Measurements from ENCODE around the gene SCRN1. TPM values are rescaled to one million over a fixed set of nuclear protein-coding genes. Genes with fewer than 3 reads are reported as not detected.

The SCRN1 gene
- total RNA-seq, 1 donor from 2014 or later = 0.78 TPM

DNA sequence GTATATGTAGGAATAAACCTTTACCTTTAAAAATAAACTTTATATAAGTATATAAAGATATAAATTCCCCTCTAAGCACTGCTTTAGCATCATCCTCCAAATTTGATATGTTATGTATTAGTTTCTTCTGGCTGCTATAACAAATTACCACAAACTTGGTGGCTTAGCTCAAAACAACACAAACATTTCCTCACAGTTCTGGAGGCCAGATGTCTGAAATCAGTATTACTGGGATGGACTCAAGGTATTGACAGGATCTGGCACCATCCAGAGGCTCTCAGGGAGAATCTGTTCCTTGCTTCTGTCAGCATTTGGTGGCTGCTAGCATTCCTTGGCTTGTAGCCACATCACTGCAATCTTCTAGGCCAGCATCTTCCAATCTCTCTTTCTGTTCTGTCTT lies 6.7 kb upstream of the SCRN1 start:
- intact Hi-C loops (cut with micrococcal nuclease) = no loop called here
- no peak overlapping the region for H3K27ac Mint-ChIP-seq
- DNase-seq (ENCODE audit: low spot score) = no peak
- no peaks in the 10 kb centered on the region for H3K36me3 Mint-ChIP-seq (ENCODE audit: low read depth)
- H3K4me3 Mint-ChIP-seq = no peak overlapping the region
- H3K9me3 Mint-ChIP-seq = peaks cover 12% of the 10 kb centered on the region
- H3K4me1 Mint-ChIP-seq (ENCODE audit: low read depth) = no peaks in the 10 kb centered on the region
- H3K27me3 Mint-ChIP-seq (ENCODE audit: insufficient read depth) = peaks cover 40% of the 10 kb centered on the region

DNA sequence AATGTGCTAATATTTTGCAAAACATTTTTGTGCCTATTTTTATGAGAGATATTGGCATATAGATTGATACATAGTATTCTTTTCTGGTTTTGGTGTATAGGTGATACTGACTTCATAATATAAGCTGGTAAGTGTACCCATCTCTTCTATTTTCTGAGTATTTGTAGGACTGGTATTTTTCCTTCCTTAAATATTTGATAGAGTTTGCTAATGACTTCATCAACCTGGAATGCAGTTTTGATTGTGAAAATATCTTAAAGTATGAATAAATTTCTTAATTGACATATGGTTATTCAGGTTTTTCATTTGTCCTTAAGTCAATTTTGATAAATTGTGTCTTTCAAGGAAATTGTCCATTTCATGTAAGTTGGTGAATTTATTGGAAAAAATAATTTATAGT lies 6.1 kb upstream of the SCRN1 start:
- DNase-seq (ENCODE audit: low spot score) = no peak
- H3K9me3 Mint-ChIP-seq = peaks cover 12% of the 10 kb centered on the region

DNA sequence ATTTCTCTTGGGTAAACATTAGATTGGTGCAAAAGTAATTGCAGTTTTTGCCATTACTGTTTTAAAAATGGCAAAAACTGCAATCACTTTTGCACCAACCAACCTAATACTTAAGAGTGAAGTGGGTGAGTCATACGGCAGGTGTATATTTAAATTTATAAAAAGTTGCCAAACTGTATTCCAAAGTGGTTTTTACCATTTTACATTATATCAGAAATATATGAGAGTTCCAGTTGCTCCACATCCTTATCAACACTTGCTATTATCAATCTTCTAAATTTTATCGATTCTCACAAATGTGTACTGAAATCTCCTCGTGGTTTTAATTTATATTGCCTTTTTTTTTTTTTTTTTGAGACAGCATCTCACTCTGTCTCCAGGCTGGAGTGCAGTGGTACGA lies 3.5 kb upstream of the SCRN1 start:
- Mint-ChIP-seq H3K4me1 (ENCODE audit: low read depth) (no peaks in the 10 kb centered on the region), H3K27ac (no peak overlapping the region), H3K27me3 (ENCODE audit: insufficient read depth) (peaks cover 57% of the 10 kb centered on the region), H3K9me3 (peaks cover 12% of the 10 kb centered on the region), H3K36me3 (ENCODE audit: low read depth) (peaks cover 3% of the 10 kb centered on the region), H3K4me3 (no peak overlapping the region)
- intact Hi-C loops (cut with micrococcal nuclease) = no loop called here
- DNase-seq (ENCODE audit: low spot score) = no peak

More for the DNA sequence above, 6.1 kb upstream of the SCRN1 start:
- Mint-ChIP-seq H3K27ac (no peak overlapping the region), H3K27me3 (ENCODE audit: insufficient read depth) (peaks cover 47% of the 10 kb centered on the region), H3K4me1 (ENCODE audit: low read depth) (no peaks in the 10 kb centered on the region), H3K36me3 (ENCODE audit: low read depth) (no peaks in the 10 kb centered on the region), H3K4me3 (no peak overlapping the region)
- intact Hi-C loops (cut with micrococcal nuclease) = no loop called here

DNA sequence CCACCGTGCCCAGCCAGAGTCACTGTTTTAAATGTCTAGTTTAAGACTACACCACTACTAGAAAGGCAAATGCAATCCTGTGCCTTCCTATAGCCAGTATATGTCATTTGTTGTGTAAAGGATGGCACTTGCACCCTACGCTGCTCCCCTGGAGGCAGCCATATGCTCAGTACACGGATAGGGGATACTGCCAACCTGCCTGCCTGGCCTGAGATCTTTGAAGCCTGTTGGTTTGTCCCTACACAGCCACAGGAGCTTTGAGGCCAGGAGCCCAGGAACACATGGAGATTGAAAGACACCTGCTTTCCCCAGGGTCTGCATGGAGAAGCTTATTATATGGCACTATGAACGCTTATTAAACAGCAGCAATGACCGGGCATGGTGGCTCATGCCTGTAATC lies 2.3 kb upstream of the SCRN1 start:
- H3K27ac Mint-ChIP-seq = no peak overlapping the region
- H3K27me3 Mint-ChIP-seq (ENCODE audit: insufficient read depth) = peaks cover 63% of the 10 kb centered on the region
- H3K36me3 Mint-ChIP-seq (ENCODE audit: low read depth) = peaks cover 3% of the 10 kb centered on the region
- intact Hi-C loops (cut with micrococcal nuclease) = no loop called here
- peak overlapping the region; percentile 57 for H3K4me3 Mint-ChIP-seq
- peaks cover 7% of the 10 kb centered on the region for H3K9me3 Mint-ChIP-seq
- DNase-seq (ENCODE audit: low spot score) = no peak
- H3K4me1 Mint-ChIP-seq (ENCODE audit: low read depth) = no peaks in the 10 kb centered on the region

DNA sequence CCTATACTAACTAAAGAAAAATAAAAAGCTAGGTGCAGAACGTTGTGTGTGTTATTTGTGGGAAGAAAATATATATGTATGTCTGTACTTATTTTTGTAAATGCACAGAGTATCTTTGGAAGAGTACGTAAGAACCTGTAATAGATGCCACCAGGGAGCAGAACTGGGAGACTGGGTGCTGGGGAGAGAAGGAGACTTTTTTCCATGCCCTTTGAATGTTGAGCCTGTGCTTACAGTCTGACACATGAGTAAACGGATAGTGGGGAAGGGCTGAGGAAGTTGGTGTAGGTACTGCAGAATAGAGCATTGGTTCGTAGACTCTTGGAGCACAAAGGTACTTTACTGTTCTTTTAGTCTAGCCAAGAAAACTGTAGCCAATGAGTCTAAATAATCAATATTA lies 1.3 kb upstream of the SCRN1 start:
- peak overlapping the region; percentile 16 for H3K4me3 Mint-ChIP-seq
- DNase-seq (ENCODE audit: low spot score) = no peak
- intact Hi-C loops (cut with micrococcal nuclease) = no loop called here
- peaks cover 3% of the 10 kb centered on the region for H3K36me3 Mint-ChIP-seq (ENCODE audit: low read depth)
- H3K4me1 Mint-ChIP-seq (ENCODE audit: low read depth) = no peaks in the 10 kb centered on the region
- no peak overlapping the region for H3K27ac Mint-ChIP-seq
- H3K27me3 Mint-ChIP-seq (ENCODE audit: insufficient read depth) = peaks cover 58% of the 10 kb centered on the region
- no peaks in the 10 kb centered on the region for H3K9me3 Mint-ChIP-seq

DNA sequence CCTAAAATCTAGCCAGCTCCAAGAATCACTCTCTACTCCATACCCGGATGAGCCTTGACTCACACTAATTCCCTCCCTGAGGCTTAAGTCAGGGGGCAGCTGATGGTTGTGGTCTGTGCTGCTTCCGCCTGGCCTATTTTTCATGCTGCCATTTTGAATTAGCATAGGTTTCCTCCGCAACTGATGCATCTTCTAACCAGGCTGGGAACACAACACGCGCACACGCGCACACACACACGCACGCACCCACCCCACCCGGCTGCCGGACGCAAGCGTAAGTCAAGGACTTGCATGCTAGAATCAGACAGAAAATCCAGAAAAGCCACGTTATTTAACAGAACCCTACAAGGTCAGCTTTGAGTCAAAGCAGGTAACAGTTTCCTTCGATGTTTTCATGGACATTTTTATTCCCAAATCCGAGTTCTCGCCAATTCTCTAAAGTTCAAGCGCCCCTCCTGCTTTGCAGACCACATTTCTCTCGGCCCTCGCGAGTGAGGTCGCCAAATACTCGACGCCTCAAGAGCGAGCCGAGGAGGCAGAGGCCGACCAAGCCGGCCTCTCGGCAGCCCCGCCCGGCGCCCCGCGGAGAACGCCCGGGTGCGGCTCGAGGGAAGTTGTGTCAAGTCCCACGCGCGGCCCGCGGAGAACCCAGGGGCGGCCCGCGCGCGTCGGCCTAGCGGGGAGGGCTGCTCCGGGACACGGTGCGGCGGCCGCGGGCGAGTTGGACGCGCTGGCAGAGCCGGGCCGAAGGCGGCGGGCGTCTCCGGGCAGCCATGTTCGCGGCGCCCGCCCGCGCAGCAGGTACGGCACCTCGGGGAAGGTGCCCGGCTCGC lies 961 bp downstream of the SCRN1 start:
- Mint-ChIP-seq H3K9me3 (no peaks in the 10 kb centered on the region), H3K4me3 (peak overlapping the region; percentile 69), H3K4me1 (ENCODE audit: low read depth) (no peaks in the 10 kb centered on the region), H3K27ac (no peak overlapping the region), H3K27me3 (ENCODE audit: insufficient read depth) (peaks cover 63% of the 10 kb centered on the region), H3K36me3 (ENCODE audit: low read depth) (peaks cover 3% of the 10 kb centered on the region)
- intact Hi-C loops (cut with micrococcal nuclease) = loop anchor here (2.0 kb wide), 1 partner anchor 40 kb away; the partner anchor contains the start of gene PLEKHA8
- DNase-seq (ENCODE audit: low spot score) = no peak

DNA sequence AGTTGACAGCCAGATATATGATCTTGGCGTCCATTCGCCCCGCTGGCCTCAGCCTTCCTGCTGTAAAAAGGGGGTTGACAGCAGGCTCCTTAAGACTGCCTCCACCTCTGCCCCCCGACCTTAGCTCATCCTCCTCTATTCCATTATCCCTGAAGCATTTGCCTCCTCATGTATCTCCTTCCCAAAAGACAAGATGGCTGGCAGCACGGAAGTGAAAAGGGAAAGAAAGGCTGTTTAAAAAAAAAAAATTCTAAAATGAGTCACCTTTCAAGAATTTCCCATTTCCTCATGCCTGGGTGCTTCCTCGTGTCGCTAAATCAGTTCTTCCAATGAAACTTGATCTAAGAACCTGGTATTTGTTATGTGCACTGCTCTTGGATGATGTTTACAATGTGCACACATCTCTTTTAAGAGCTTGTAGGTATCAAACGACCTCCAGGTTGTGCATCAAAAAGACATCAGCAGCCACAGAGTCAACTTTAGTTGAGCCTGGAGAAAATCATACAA lies 1.7 kb downstream of the SCRN1 start:
- H3K27ac Mint-ChIP-seq = no peak overlapping the region
- no peaks in the 10 kb centered on the region for H3K9me3 Mint-ChIP-seq
- intact Hi-C loops (cut with micrococcal nuclease) = loop anchor here (2.0 kb wide), 1 partner anchor 41 kb away; the partner anchor contains the start of gene PLEKHA8
- H3K27me3 Mint-ChIP-seq (ENCODE audit: insufficient read depth) = peaks cover 63% of the 10 kb centered on the region
- DNase-seq (ENCODE audit: low spot score) = no peak
- H3K36me3 Mint-ChIP-seq (ENCODE audit: low read depth) = peaks cover 3% of the 10 kb centered on the region
- no peaks in the 10 kb centered on the region for H3K4me1 Mint-ChIP-seq (ENCODE audit: low read depth)
- H3K4me3 Mint-ChIP-seq = peak overlapping the region; percentile 69

DNA sequence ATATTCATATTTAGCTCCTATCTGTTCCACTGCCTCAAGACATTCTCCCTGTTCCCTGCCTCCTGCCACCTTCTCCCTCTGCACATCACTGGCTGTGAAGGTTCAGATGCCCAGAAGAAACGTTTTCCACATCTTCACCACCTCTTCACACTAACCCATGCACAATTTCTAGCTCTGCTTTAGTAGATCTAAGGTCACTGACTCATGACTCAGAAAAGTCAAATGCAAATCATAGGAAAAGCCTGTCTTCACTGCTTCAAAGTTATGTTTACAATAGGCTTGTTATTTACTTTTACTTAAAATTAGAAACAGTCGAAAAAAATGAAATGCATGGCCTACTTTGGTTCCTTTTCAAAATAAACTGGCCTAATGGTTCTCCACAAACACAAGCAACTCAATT lies 2.5 kb downstream of the SCRN1 start:
- Mint-ChIP-seq H3K4me1 (ENCODE audit: low read depth) (no peaks in the 10 kb centered on the region), H3K27me3 (ENCODE audit: insufficient read depth) (peaks cover 56% of the 10 kb centered on the region), H3K4me3 (no peak overlapping the region), H3K36me3 (ENCODE audit: low read depth) (peaks cover 3% of the 10 kb centered on the region), H3K27ac (no peak overlapping the region), H3K9me3 (no peaks in the 10 kb centered on the region)
- no peak for DNase-seq (ENCODE audit: low spot score)
- intact Hi-C loops (cut with micrococcal nuclease) = no loop called here

DNA sequence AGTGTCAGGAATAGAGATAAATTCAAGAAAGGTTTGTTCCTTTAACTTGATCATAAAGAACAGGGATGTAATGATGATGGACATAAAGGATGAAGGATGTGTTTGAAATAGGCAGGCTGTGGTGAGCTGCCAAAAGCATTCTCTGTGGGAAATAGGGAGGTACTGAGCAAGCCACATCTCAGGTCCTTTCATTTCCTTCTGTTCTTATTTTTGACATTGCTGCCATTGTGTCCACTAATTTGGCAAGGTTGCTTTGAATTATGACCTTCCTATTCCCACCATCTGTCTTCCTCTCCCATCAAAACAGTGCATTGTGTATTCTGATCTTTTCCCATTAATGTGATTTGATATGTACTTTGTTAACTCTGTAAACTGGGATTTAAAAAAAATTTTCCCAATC lies 9.4 kb downstream of the SCRN1 start:
- H3K9me3 Mint-ChIP-seq = no peaks in the 10 kb centered on the region
- H3K27ac Mint-ChIP-seq = no peak overlapping the region
- peaks cover 18% of the 10 kb centered on the region for H3K27me3 Mint-ChIP-seq (ENCODE audit: insufficient read depth)
- no peaks in the 10 kb centered on the region for H3K36me3 Mint-ChIP-seq (ENCODE audit: low read depth)
- no peaks in the 10 kb centered on the region for H3K4me1 Mint-ChIP-seq (ENCODE audit: low read depth)
- no peak for DNase-seq (ENCODE audit: low spot score)
- no peak overlapping the region for H3K4me3 Mint-ChIP-seq
- intact Hi-C loops (cut with micrococcal nuclease) = no loop called here

DNA sequence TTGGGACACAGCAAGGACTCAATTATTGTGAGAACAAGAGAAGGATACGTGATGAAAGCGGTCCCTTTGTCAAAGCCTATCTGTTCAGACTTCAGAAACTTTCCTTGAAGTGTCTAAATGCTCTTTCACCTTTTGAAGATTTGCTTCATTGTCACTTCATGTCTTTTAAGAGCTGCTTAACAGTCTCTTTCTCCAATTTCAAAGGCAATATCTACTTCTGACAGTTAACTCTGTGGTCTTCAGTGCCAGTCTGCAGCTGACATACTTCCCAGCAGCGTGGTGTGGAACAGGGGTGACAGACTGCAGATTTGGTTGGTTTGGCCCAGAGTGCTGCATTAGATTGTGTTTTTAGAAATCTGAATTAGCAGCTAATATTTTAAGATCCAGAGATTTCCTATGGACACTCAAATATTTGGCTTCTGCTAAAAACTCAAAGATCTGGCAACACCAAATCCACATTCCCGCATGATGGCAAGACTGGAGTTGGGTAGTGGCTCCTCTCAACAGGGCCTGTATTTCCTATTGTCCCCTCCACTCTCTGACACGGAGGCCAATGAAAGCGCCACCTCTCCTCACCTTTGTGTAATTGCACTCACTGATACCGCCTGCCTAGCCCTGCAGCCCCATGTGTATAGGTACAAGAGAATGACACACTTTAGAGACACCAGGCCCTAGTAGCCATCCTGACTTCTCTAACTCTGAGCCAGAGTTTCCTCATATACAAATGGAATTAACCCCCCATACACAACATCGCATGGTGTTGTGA lies 11.5 kb downstream of the SCRN1 start:
- no peak overlapping the region for H3K4me3 Mint-ChIP-seq
- no peaks in the 10 kb centered on the region for H3K9me3 Mint-ChIP-seq
- DNase-seq (ENCODE audit: low spot score) = no peak
- H3K36me3 Mint-ChIP-seq (ENCODE audit: low read depth) = no peaks in the 10 kb centered on the region
- no peaks in the 10 kb centered on the region for H3K4me1 Mint-ChIP-seq (ENCODE audit: low read depth)
- H3K27me3 Mint-ChIP-seq (ENCODE audit: insufficient read depth) = peaks cover 8% of the 10 kb centered on the region
- intact Hi-C loops (cut with micrococcal nuclease) = no loop called here
- H3K27ac Mint-ChIP-seq = no peak overlapping the region

DNA sequence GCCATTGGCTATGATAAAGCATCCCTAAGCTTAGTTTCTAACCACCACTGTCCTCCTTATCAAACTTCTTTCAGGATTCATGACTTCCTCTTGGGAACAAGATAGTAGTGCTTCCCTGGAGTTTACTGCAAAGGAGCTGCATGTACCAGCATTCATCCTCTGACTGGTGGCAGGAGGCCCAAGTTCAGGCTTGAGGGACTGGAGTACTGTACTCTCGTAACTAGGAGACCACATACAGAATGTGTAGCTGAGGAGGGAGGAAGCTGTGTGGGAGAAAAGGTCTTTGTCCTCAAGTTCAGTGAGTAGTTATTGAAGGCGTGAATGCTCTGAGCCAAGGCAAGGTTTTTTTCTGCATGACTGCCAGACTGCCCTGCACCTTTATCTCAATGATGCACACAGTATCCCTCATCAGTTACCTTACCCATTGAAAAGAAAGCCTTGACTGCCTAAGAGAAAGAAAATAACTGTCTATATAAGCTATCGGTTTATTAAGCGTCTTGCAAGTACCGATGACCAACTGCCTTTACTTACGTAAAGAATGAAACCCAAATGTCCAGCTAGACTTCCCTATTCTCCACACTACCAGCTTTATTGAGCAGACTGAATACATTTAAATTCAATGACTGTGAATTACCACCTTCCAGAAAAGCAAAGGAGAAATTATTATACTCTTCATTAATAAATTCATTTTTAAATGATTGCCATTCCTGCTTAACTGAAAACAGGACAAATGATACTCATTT lies 12.8 kb downstream of the SCRN1 start:
- Mint-ChIP-seq H3K36me3 (ENCODE audit: low read depth) (no peaks in the 10 kb centered on the region), H3K27ac (no peak overlapping the region), H3K4me1 (ENCODE audit: low read depth) (no peaks in the 10 kb centered on the region), H3K27me3 (ENCODE audit: insufficient read depth) (peaks cover 8% of the 10 kb centered on the region), H3K4me3 (no peak overlapping the region), H3K9me3 (no peaks in the 10 kb centered on the region)
- DNase-seq (ENCODE audit: low spot score) = no peak
- intact Hi-C loops (cut with micrococcal nuclease) = no loop called here

DNA sequence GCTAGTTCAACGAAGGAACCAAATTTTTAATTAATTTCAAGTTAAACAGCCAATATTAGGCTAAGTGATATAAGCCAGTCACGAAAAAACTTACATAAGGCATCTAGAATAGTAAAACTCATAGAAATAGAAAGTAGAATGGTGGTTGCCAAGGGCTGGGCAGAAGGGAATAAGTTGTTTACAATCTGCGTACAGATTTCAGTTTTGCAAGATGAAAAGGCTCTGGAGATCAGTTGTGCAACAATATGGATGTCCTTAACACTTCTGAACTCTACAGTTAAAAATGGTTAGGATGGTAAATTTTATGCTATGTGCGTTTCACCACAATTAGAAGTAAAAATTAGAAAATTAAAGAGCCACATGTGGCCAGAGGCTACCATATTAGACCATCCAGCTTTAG lies 13.3 kb downstream of the SCRN1 start:
- intact Hi-C loops (cut with micrococcal nuclease) = no loop called here
- no peak for DNase-seq (ENCODE audit: low spot score)
- H3K27ac Mint-ChIP-seq = no peak overlapping the region
- no peaks in the 10 kb centered on the region for H3K4me1 Mint-ChIP-seq (ENCODE audit: low read depth)
- H3K27me3 Mint-ChIP-seq (ENCODE audit: insufficient read depth) = peaks cover 8% of the 10 kb centered on the region
- H3K36me3 Mint-ChIP-seq (ENCODE audit: low read depth) = no peaks in the 10 kb centered on the region
- H3K4me3 Mint-ChIP-seq = no peak overlapping the region
- no peaks in the 10 kb centered on the region for H3K9me3 Mint-ChIP-seq
